GM21447 (cell line): Measurements from ENCODE around the gene PAIP2.
"Not testable (repeated sequence)": the region's sequence is repeated elsewhere in the genome, so short reads cannot be mapped to it uniquely, and the experiment has no call there.

Source experiments
- ATAC-seq: cut with Tn5 transposase; IDR thresholded peaks from one replicate; pipeline ENCODE4 v1.9.1; 2021; ENCODE audit not compliant: unreplicated experiment

PAIP2 gene

DNA sequence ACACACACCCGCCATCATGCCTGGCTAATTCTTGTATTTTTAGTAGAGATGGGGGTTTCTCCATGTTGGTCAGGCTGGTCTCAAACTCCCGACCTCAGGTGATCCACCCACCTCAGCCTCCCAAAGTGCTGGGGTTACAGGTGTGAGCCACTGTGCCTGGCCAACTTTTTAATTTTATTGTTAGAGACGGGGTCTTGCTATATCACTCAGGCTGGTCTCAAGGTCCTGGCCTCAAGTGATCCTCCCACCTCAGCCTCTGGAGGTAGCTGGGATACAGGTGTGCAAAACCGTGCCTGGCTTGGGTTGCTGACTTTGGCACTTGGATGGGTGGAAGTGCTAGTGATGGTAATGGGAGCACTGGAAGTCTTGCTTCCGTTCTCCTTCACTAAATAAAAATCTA, 67.5 kb downstream of the PAIP2 start:
- ATAC-seq = not testable (repeated sequence)

DNA sequence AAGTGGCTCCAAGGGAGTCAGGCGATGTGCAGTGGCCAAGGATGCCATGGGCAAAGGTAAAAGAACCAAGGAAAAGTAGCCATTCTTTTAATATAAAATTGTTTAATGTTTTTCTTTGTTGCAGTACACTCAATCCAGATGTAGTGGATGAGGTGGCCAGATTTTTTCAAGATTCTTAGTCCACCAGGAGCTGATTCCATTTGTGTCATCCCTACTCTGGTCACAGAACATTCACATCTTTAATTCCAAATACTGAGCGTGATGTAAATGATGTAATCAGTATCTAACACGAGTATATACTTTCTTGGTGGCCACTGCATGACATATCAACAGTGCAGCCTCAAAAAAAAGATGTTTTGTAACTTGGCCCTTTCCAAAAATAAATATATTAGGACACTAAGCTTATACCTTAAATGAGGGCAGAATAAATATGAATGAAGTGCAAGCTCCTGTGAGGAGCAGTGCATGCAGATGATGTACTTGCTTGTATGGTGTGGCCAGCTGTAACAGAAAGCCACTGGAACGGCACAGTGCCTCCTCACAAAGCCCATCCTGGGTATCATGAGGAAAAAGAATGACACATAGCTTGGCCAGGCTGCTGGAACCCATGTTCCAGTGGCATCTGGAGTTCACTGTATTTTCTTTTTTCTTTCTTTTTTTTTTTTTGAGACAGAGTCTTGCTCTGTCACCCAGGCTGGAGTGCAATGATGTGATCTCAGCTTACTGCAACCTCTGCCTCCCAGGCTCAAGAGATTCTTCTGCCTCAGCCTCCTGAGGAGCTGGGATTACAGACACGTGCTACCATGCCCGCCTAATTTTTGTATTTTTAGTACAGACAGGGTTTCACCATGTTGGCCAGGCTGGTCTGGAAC, 68.7 kb downstream of the PAIP2 start:
- no peak for ATAC-seq

DNA sequence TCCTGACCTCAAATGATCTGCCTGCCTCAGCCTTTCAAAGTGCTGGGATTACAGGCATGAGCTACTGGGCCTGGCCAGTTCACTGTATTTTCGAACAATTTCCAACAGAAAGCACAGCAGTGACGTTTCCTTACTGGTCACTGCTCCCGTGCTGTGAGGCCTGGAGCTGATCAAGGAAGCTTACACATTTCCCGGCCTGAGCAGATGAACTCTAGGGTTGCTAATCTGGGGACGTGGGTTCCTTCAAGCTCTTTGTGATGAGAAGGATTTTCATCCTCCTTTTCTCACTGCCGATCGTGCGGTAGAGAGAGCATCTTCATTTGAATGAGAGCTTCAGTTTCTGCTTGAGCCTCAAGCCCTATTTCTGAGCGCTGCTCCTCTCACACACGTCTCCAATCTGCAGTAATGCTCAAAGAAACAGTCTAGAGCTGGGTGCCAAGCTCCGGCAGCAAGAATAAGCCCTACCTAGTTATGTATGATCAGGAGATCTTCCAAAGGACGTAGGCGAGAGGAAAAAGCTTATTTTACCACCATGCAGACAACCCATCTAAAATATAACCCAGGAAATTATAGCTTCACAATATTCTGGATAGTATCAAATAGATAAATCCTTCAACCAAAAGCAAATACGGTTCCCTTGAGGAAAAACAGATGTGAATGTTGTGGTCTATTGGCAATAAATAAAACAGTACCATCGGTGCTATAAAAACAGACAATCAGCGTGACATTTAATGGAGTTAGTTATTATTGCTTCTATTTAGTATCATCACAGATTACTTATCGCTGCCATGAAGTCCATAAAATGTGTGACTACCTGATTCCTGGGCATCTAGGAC, 69.6 kb downstream of the PAIP2 start:
- ATAC-seq = no peak

DNA sequence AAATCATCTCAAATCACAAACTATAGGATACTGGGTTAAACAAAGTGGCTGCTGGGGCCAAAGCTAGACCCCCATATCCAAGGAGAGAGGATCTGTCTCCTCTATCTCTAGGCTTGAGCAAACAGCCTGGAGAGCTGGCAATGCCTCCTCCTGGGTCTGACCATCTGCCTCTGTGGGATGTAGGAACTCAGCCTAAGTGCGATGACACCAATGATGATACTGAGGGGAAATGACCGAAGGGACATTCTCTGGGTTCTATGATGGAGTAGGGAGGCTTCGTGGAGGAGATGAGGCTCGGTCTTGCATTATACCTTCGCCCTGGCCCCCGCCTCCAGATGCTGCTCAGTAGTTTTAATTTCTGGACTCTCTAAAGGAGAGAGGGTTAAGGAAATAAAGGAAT, 71.5 kb downstream of the PAIP2 start:
- ATAC-seq = no peak

DNA sequence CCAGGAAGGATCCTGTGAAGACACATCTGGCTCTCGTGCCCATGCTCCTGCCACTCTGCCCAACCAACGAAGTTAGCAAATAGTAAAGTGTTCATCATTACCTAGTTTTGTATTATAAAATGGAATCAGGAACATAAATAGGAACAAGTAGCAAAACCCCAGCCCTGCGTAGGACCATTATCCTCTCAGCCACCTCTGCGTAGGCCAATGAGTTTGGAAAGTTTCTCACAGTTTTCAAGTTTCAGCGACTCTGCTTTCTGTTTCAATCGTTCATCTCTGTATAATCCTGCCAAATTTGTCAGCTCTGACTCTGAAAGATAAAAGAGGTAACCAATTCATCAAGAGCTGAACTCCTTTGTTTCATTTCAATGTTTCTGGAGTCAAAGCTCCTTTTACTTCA, 72.3 kb downstream of the PAIP2 start:
- no peak for ATAC-seq

DNA sequence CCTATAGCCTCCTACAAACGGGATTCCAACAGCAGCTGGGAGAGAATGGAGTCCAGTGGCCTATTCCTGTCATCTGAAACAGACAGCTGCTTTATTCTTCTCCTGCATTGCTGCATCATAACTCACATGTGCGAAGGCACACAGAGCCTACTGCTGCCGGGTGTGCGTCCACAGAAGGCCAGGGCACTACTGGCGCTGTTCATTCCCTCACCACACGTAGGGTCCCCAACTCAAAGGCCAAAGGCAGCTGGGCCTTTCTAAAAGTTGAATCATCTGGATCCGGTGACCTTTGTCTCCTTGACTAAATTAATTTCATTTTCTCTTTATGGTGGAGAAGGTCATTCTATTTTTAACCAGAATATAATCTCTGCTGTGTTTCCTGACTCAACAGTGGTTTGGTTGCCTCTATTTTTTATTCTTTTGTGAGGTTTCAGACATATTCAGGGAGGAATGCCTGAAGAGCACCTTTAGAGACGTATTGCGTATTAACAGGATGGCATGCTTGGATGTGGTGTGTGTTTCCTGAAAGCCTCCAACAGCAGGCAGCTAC, 73.0 kb downstream of the PAIP2 start:
- no peak for ATAC-seq

DNA sequence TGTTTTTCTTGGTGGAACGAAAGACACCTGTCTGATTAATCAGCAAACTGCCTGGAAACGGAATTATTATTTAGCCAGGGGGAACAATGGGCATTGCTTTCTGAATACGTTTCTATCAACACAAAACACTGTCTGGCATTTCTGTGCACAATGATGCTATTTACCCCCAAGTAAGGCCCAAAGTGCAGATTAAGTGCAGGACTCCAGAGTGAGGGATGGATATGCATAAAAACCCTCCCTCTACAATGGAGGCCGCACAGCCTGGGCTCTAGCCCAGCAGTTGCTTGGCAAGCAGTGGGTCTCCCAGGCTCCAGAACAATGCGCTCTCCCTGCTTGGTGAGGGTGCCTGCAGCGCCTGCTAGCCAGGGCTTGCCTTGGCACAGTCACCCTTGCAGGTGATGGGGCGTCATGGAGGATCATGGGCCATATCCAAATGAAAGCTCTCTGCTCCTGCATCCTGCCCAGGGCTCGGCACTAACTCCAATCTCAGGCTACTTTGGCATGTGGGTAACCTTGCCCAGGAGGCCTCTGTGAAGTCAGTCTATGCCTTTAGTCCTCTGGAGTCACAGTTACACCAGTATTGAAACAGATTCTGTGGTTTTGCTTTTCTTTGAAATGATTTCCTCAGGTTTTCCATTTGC, 73.7 kb downstream of the PAIP2 start:
- no peak for ATAC-seq

DNA sequence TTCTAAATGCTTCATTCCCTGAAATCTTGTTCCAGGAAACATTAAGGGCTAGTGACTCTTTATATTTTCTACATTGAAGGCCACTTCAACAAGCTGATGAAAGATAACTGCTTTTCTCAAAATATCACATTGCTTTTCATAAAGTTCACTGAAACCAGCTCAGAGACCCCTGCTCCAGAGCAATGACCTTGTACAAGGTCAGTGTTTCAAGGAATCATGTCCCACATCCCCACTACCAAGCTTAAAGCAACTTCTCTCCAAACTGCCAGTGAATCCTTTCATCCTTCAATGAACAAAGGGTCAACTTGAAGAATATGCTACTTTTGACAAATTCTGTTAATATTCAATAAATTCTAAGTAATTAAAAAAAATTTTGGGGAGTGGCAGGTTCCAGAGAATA, 74.2 kb downstream of the PAIP2 start:
- no peak for ATAC-seq

DNA sequence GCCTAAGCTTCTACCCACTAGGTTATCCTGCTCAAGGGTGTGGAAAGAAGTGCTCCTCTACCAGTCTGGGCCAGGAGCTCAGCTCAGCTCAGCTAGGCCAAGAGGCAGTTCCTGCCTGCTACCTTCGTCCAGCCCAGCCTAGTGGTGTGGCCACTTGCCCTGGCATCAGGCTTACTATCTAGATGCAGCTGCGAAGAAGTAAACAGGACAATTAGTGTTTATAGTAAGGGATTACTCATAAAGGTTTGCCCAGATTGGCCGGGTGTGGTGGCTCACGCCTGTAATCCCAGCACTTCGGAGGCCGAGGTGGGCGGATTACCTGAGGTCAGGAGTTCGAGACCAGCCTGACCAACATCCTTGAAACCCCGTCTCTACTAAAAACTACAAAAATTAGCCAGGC, 75.0 kb downstream of the PAIP2 start:
- ATAC-seq = no peak

DNA sequence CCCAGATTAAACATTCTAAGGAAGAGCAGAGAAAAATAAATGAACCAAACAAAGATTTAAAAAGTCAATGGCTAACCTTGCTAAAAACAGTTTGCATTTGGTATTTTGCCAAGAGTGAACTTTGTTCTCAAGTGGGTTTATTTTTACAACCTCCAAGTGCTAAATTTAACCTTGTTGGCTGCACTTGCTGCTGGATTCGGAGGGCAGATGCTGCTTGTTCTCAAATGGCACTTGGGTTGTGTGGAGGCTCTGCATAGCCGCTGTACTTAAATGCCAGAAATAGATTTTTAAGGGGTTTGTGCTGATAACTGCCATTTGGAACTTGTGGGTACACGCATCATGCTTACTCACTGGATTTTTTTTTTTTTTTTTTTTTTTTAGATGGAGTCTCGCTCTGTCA, 75.6 kb downstream of the PAIP2 start:
- no peak for ATAC-seq

DNA sequence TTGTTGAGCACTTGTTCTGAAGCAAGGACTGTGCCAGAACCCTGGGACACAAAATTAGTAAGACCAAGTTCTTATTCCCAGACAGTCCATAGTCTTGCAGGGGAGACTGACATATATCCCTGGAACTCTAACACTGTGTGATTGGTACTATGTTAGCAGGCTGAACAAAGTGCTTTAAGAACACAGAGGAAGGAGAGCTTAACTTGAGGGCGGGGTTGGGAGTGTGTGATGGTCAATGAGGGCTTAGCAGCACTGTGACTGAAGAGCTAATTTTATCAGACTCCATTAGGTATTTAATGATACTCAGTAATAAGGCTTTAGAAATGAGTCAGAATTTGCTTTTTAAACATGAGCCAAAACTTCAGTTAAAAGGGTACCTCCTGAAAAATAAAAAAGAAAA, 77.1 kb downstream of the PAIP2 start:
- ATAC-seq = no peak
